Nephron progenitor cell (in vitro differentiated cells): ENCODE measurements around the gene ARHGAP12.
A peak's percentile ranks its signal among the peaks of the same experiment; 100 is the strongest.
"Not testable (repeated sequence)": the region's sequence is repeated elsewhere in the genome, so short reads cannot be mapped to it uniquely, and the experiment has no call there.

Experiments
- DNase-seq: peaks from one replicate; pipeline ENCODE4 v3.0.0; 2021
- H3K27ac Mint-ChIP-seq: 2 replicates; pipeline ENCODE4 v1.8.0; 2021; ENCODE audit warnings: mild to moderate bottlenecking, moderate library complexity, mixed read lengths
- H3K27me3 Mint-ChIP-seq: 2 replicates; pipeline ENCODE4 v1.8.0; 2021; ENCODE audit warnings: mild to moderate bottlenecking, low read depth, mixed read lengths; ENCODE audit not compliant: poor library complexity
- H3K36me3 Mint-ChIP-seq: 2 replicates; pipeline ENCODE4 v1.8.0; 2021; ENCODE audit warnings: low read depth, mixed read lengths
- H3K4me1 Mint-ChIP-seq: 2 replicates; pipeline ENCODE4 v1.8.0; 2021; ENCODE audit warnings: mixed read lengths
- H3K4me3 Mint-ChIP-seq: 2 replicates; pipeline ENCODE4 v1.8.0; 2021; ENCODE audit warnings: mild to moderate bottlenecking, moderate library complexity, mixed read lengths
- H3K9me3 Mint-ChIP-seq: 2 replicates; pipeline ENCODE4 v1.8.0; 2021; ENCODE audit warnings: mild to moderate bottlenecking, moderate library complexity, mixed read lengths
- TF ChIP-seq, protein P1 (sequence below): fragments of 200-600 bp; sonication (generic); IDR thresholded peaks from 2 replicates; pipeline ENCODE4 v1.5.0; 2021; ENCODE audit warnings: antibody characterized with exemption

ARHGAP12 gene

DNA sequence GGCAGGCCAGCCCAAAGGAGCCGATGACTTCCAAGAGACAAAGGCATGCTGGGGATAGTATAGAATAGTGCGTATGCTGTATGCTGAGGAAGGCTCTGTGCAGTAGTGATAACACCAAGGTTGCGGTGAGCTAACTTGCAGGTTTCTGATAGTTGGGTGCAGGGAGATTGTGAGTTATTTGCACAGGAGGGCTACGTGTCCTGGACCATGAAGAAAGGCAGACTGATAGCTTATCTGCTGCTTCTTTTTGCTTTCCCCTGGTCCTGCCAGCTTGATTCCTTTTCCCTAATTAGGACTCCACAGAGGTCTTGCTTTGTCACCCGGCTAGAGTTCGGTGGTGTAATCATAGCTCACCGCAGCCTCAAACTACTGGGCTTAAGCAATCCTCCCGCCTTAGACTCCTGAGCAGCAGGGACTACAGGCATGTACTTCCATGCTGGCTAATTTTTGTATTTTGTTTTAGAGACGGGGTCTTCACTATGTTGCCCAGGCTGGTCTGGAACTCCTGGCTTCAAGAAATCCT lies 43.9 kb upstream of the ARHGAP12 start:
- Mint-ChIP-seq H3K27ac (no peak overlapping the region), H3K27me3 (no peaks in the 10 kb centered on the region), H3K9me3 (no peaks in the 10 kb centered on the region), H3K36me3 (peaks cover 10% of the 10 kb centered on the region), H3K4me3 (no peak overlapping the region), H3K4me1 (peaks cover 10% of the 10 kb centered on the region)
- no peak for DNase-seq
- TF ChIP-seq, protein P1, sequence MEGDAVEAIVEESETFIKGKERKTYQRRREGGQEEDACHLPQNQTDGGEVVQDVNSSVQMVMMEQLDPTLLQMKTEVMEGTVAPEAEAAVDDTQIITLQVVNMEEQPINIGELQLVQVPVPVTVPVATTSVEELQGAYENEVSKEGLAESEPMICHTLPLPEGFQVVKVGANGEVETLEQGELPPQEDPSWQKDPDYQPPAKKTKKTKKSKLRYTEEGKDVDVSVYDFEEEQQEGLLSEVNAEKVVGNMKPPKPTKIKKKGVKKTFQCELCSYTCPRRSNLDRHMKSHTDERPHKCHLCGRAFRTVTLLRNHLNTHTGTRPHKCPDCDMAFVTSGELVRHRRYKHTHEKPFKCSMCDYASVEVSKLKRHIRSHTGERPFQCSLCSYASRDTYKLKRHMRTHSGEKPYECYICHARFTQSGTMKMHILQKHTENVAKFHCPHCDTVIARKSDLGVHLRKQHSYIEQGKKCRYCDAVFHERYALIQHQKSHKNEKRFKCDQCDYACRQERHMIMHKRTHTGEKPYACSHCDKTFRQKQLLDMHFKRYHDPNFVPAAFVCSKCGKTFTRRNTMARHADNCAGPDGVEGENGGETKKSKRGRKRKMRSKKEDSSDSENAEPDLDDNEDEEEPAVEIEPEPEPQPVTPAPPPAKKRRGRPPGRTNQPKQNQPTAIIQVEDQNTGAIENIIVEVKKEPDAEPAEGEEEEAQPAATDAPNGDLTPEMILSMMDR: no peak

DNA sequence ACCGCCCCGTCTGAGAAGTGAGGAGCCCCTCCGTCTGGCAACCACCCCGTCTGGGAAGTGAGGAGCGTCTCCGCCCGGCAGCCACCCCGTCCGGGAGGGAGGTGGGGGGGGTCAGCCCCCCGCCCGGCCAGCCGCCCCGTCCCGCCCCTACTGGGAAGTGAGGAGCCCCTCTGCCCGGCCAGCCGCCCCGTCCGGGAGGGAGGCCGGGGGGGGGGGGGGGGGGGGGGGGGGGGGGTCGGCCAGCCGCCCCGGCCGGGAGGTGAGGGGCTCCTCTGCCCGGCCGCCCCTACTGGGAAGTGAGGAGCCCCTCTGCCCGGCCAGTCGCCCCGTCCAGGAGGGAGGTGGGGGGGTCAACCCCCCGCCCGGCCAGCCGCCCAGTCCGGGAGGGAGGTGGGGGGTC lies 41.2 kb upstream of the ARHGAP12 start:
- not testable (repeated sequence) for H3K27ac Mint-ChIP-seq, H3K9me3 Mint-ChIP-seq, H3K4me3 Mint-ChIP-seq, DNase-seq, H3K4me1 Mint-ChIP-seq, H3K27me3 Mint-ChIP-seq, H3K36me3 Mint-ChIP-seq

DNA sequence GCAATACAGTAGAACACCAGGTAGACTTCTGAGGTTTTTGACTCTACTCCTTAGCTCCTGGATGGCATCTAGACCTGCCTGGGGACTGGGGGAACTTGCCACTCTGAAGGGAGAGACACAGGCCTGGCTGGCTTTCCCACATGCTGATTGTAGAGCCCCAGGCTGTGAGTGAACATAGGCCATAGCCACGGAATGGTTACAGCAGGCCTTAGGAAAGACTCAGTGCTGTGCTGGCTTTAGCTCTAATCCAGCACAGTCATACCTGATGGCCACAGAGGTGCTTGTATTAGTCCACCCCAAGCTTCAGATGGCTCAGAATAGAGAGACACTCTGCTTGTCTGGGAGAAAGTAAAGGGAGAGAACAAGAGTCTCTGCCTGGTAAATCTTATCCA lies 35.0 kb upstream of the ARHGAP12 start:
- Mint-ChIP-seq H3K27me3 (no peaks in the 10 kb centered on the region), H3K4me1 (peaks cover 13% of the 10 kb centered on the region), H3K27ac (peak overlapping the region; percentile 32), H3K4me3 (no peak overlapping the region), H3K36me3 (peaks cover 12% of the 10 kb centered on the region), H3K9me3 (no peaks in the 10 kb centered on the region)
- no peak for DNase-seq
- TF ChIP-seq, protein P1: no peak

DNA sequence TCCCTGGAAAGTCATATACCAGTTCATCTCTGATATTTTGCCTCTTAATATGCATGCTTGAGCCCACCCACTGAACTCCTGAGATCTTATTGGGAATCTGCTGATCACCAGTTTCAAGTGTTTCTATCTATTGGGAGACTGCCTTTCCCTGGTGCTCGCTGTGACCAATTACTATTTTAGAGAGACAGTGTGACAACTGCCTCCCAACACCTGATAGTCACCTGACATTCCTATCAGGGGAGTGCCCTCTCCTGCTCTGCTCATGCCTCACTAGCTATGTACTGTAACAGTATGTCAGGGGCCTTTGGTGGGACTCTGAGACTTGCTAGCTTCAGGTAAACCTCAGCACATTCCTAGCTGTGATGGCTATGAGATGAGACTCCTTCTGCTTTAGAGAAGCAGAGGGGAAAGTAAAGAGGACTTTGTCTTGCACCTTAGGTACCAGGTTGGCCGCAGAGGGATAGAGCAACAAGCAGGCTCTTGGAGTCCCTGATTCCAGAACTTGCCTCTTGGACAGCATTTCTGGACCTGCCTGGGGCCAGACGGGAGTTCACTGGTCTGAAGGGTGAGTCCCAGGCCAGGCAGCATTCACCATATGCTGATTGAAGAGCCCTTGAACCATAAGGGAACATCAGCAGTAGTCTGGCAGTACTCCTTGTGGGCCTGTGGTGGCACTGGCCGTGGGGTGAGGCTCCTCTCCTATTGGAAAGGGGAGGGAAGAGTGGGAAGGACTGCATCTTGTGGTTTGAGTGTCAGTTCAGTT lies 34.4 kb upstream of the ARHGAP12 start:
- Mint-ChIP-seq H3K4me1 (peaks cover 13% of the 10 kb centered on the region), H3K27me3 (no peaks in the 10 kb centered on the region), H3K4me3 (no peak overlapping the region), H3K9me3 (no peaks in the 10 kb centered on the region), H3K27ac (peak overlapping the region; percentile 32), H3K36me3 (peaks cover 14% of the 10 kb centered on the region)
- TF ChIP-seq, protein P1: no peak
- no peak for DNase-seq

DNA sequence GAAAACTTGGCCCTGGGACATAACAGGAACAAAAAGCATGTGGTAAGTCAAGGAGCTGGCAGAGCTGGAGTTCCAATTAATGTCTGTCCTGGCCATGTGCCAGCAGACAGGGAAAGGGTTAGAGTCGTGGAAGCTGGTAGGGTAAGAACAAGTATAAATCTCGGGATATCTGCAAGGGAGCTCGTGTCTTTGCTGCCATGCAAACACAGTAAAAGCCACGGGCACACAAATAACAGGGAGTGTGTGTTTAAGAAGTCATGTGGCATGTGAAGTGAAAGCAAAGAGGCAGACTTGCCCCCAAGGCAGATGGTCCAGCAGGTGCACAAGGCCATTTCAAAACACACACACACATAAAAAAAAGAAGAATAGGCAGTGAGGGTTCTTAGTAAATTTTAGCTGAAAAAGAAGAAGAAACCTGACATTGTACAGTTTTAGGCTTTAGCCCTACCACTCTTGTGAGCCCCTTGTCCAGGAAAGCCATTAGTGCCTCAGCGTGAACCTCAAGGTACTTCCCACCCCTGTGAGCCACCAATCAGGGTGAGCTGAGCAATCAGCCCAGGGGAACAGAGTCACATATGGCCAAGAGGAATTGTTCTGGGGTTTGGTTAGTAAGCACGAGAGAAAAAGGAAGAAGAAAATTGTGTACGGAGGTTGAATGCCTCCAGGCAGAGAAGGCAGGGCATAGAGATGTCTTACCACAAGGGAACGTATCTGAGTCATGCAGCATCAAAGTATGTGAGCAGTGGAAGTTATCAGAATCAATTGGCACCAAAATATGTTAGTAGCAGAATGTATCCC lies 32.8 kb upstream of the ARHGAP12 start:
- Mint-ChIP-seq H3K36me3 (peaks cover 16% of the 10 kb centered on the region), H3K4me3 (no peak overlapping the region), H3K9me3 (peaks cover 1% of the 10 kb centered on the region), H3K27ac (no peak overlapping the region), H3K4me1 (peaks cover 13% of the 10 kb centered on the region), H3K27me3 (no peaks in the 10 kb centered on the region)
- TF ChIP-seq, protein P1: no peak
- DNase-seq: no peak

DNA sequence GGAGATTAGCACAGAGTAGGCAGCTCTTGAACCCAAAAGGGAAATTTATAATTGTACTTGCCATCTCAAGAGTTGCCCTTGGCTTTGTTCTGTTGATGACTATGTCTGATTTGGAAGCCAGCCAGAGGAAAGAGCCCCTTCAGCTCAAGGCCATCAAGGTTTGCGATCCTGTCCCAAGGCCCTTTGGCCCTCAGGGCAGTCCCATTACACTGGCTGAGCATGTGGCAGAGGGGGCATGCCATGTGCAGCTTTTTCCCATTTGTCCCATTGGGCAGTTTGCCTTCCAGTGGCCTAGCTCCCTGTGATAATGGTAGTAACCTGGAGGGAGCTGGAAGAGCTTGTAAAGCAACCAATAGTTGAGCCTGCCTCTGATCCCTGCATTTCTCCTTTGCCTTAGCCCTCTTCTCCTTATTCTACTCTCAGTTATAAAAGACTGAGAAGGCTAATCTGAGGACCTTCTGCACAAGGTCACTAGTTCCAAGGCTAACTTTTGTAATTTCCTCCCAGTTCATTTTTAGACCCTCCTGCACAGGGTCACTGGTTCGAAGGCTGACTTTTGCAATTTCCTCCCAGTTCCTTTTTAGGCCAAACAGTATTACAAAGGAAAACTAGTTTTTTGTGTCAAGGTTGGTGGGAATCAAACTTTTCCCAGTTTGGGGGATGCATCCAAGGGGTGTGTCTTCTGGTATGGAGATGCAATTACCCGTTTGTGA lies 31.0 kb upstream of the ARHGAP12 start:
- no peak overlapping the region for H3K4me3 Mint-ChIP-seq
- no peak overlapping the region for H3K27ac Mint-ChIP-seq
- no peaks in the 10 kb centered on the region for H3K27me3 Mint-ChIP-seq
- peaks cover 19% of the 10 kb centered on the region for H3K9me3 Mint-ChIP-seq
- H3K36me3 Mint-ChIP-seq: peaks cover 34% of the 10 kb centered on the region
- peaks cover 21% of the 10 kb centered on the region for H3K4me1 Mint-ChIP-seq
- no peak for DNase-seq
- TF ChIP-seq, protein P1: no peak
